Measurements from ENCODE around the gene SLC9A5.

- TF ChIP-seq CTCF (IDR thresholded peaks at IDR 0.05) (no peak), POLR2A (IDR thresholded peaks at IDR 0.05) (no peak)
Observed at GRCh38 chr16:67299269-67299668, 50.5 kb downstream of the SLC9A5 start.

All from esophagus squamous epithelium (tissue), 4 donors.